ENCODE data around the gene LANCL3. TPM values are rescaled to one million over a fixed set of nuclear protein-coding genes. Genes with fewer than 3 reads are reported as not detected.
"Not testable (repeated sequence)": the region's sequence is repeated elsewhere in the genome, so short reads cannot be mapped to it uniquely, and the experiment has no call there.

The LANCL3 gene
- total RNA-seq, 1 experiment from 2014 or later, result 0.03 TPM

GRCh38 chrX:37646254-37646653, 74.8 kb downstream of the LANCL3 start:
- H3K4me1 ChIP-seq (ENCODE audit: control insufficient read depth, insufficient read depth, low read length), result no peaks in the 10 kb centered on the region
- no peak overlapping the region for H3K4me3 ChIP-seq (ENCODE audit: low read depth in 2 of 2, low read length in 2 of 2)
- H3K9me3 ChIP-seq (ENCODE audit: control insufficient read depth, insufficient read depth, low read depth, low read length), result no peaks in the 10 kb centered on the region
- DNase-seq (ENCODE audit: low read depth, low spot score) (no peak), ATAC-seq (no peak)
- H3K27ac ChIP-seq (ENCODE audit: low read length), result no peak overlapping the region
- ChIA-PET POLR2A (no interaction called here), CTCF (no interaction called here)
- H3K27me3 ChIP-seq (ENCODE audit: control insufficient read depth, insufficient read depth, low read length), result no peaks in the 10 kb centered on the region
- intact Hi-C loops (cut with micrococcal nuclease; ENCODE audit: unreplicated experiment), result no loop called here
- in situ Hi-C loops (cut with HindIII; ENCODE audit: low pct_unique_long_range_greater_than_20kb, low sequenced_read_pairs), result no loop called here
- BruUV-seq (replicated peaks), result no TSS peak
- TF ChIP-seq REST (IDR thresholded peaks at IDR 0.05; ENCODE audit: insufficient read depth in 1 of 2, low read depth in 2 of 2, low read length in 1 of 2) (no peak), TCF7L2 (IDR thresholded peaks at IDR 0.05; ENCODE audit: low read depth, low read length) (no peak), CTCF (IDR thresholded peaks at IDR 0.05) (no peak), SIN3A (IDR thresholded peaks at IDR 0.05; ENCODE audit: borderline replicate concordance, insufficient read depth, low read depth, low read length) (no peak), POLR2AphosphoS5 (IDR thresholded peaks at IDR 0.05; ENCODE audit: low read depth, low read length) (no peak)
- no peaks in the 10 kb centered on the region for H3K36me3 ChIP-seq (ENCODE audit: control insufficient read depth, insufficient read depth, low read length)

GRCh38 chrX:37650879-37651278, 79.4 kb downstream of the LANCL3 start:
- ATAC-seq; POLR2A ChIA-PET; H3K4me3 ChIP-seq (ENCODE audit: low read depth in 2 of 2, low read length in 2 of 2); CTCF ChIA-PET; DNase-seq (ENCODE audit: low read depth, low spot score); H3K4me1 ChIP-seq (ENCODE audit: control insufficient read depth, insufficient read depth, low read length); H3K9me3 ChIP-seq (ENCODE audit: control insufficient read depth, insufficient read depth, low read depth, low read length); H3K36me3 ChIP-seq (ENCODE audit: control insufficient read depth, insufficient read depth, low read length); intact Hi-C loops (cut with micrococcal nuclease; ENCODE audit: unreplicated experiment); BruUV-seq (replicated peaks); H3K27me3 ChIP-seq (ENCODE audit: control insufficient read depth, insufficient read depth, low read length); H3K27ac ChIP-seq (ENCODE audit: low read length); in situ Hi-C loops (cut with HindIII; ENCODE audit: low pct_unique_long_range_greater_than_20kb, low sequenced_read_pairs): not testable (repeated sequence)

GRCh38 chrX:37651921-37652452, 80.5 kb downstream of the LANCL3 start:
- no peak for ATAC-seq
- H3K4me3 ChIP-seq (ENCODE audit: low read depth in 2 of 2, low read length in 2 of 2), result no peak overlapping the region
- no peaks in the 10 kb centered on the region for H3K4me1 ChIP-seq (ENCODE audit: control insufficient read depth, insufficient read depth, low read length)
- intact Hi-C loops (cut with micrococcal nuclease; ENCODE audit: unreplicated experiment), result no loop called here
- BruUV-seq (replicated peaks), result no TSS peak
- DNase-seq (ENCODE audit: low read depth, low spot score), result no peak
- H3K27me3 ChIP-seq (ENCODE audit: control insufficient read depth, insufficient read depth, low read length), result no peaks in the 10 kb centered on the region
- POLR2A ChIA-PET, result no interaction called here
- in situ Hi-C loops (cut with HindIII; ENCODE audit: low pct_unique_long_range_greater_than_20kb, low sequenced_read_pairs), result no loop called here
- CTCF ChIA-PET, result no interaction called here
- TF ChIP-seq REST (IDR thresholded peaks at IDR 0.05; ENCODE audit: insufficient read depth in 1 of 2, low read depth in 2 of 2, low read length in 1 of 2) (no peak), SIN3A (IDR thresholded peaks at IDR 0.05; ENCODE audit: borderline replicate concordance, insufficient read depth, low read depth, low read length) (no peak), CTCF (IDR thresholded peaks at IDR 0.05) (no peak), TCF7L2 (IDR thresholded peaks at IDR 0.05; ENCODE audit: low read depth, low read length) (no peak), POLR2AphosphoS5 (IDR thresholded peaks at IDR 0.05; ENCODE audit: low read depth, low read length) (no peak)
- no peaks in the 10 kb centered on the region for H3K36me3 ChIP-seq (ENCODE audit: control insufficient read depth, insufficient read depth, low read length)
- H3K27ac ChIP-seq (ENCODE audit: low read length), result no peak overlapping the region
- H3K9me3 ChIP-seq (ENCODE audit: control insufficient read depth, insufficient read depth, low read depth, low read length), result no peaks in the 10 kb centered on the region

Measured in Panc1 (cell line).